Ascending aorta (tissue), 2 donors: ENCODE results near the gene BHLHE23. TPM values are rescaled to one million over a fixed set of nuclear protein-coding genes. Genes with fewer than 3 reads are reported as not detected.

Source experiments
- DNase-seq, 2 donors: peaks; one replicate each; pipeline ENCODE4 v3.0.0-alpha.2; 2019; ENCODE audit warnings: low spot score in 2 of 2
- H3K27ac ChIP-seq, 2 donors: fragments of 200-600 bp; sonication (generic); one replicate each; pipeline ENCODE4 v1.5.1; 2016 to 2017; ENCODE audit warnings: mild to moderate bottlenecking in 1 of 2
- H3K27me3 ChIP-seq: fragments of 200-600 bp; sonication (generic); one replicate; pipeline ENCODE4 v1.5.1; 2017
- H3K36me3 ChIP-seq, 2 donors: fragments of 200-600 bp; sonication (generic); one replicate each; pipeline ENCODE4 v1.5.1; 2016
- H3K4me1 ChIP-seq, 2 donors: fragments of 200-600 bp; sonication (generic); one replicate each; pipeline ENCODE4 v1.5.1; 2016 to 2017; ENCODE audit warnings: mild to moderate bottlenecking in 1 of 2
- H3K4me3 ChIP-seq, 2 donors: fragments of 200-600 bp; sonication (generic); one replicate each; pipeline ENCODE4 v1.5.1; 2016 to 2017; ENCODE audit warnings: mild to moderate bottlenecking in 1 of 2
- H3K9me3 ChIP-seq, 2 donors: fragments of 200-600 bp; sonication (generic); one replicate each; pipeline ENCODE4 v1.5.1; 2016
- intact Hi-C: fragments of 100-400 bp; cut with DNase I; formaldehyde crosslinking; loops from one replicate; pipeline ENCODE4 v1.15.1; 2023
- total RNA-seq: library from RNA; depleted of rRNA; stranded (reverse); fragments of >200 nt; gene quantifications from one replicate; pipeline ENCODE4 v1.1.0, GENCODE V29; 2016
- TF ChIP-seq, protein P1 (sequence below), 3 experiments: fragments of 200-600 bp in 2 of 3; fragments of 450-650 bp in 1 of 3; sonication (generic) in 2 of 3; IDR thresholded peaks; one replicate each; pipeline ENCODE4 v1.5.1; 2016 to 2019; ENCODE audit warnings: antibody characterized with exemption in 3 of 3, mild to moderate bottlenecking in 1 of 3, moderate library complexity in 1 of 3

BHLHE23 gene
- total RNA-seq, 1 donor from 2014 or later = not detected

DNA sequence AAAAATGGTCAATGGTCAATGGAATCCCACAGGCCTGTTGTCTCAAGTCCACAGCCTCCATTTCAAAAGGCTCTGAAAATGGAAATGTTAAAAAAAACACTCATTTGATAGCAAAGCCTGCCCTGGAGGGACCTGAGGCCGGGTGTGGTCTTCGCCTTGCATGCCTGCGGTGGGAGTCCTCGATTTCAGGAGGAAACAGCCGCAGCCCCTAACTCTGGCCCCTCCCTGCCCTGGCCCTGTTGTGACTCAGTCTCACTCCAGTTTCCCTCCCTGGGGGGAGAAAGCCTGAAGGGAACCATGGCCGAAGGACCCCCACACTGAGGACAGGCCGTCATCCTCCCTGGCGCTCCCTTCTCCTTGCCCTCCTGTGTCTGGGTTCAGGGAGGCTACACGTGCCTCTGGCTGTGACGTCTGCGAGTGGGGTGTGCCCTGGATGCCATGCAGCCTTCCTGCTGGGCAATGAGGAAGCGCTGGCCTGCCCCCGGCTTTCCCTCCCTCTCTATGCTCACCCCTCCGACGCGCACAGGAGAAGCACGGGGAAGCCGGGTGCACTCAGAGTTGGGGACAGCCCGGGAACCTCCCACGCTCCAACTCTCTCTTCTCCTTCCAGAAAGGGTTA, 9.2 kb downstream of the BHLHE23 start:
- TF ChIP-seq, protein P1, sequence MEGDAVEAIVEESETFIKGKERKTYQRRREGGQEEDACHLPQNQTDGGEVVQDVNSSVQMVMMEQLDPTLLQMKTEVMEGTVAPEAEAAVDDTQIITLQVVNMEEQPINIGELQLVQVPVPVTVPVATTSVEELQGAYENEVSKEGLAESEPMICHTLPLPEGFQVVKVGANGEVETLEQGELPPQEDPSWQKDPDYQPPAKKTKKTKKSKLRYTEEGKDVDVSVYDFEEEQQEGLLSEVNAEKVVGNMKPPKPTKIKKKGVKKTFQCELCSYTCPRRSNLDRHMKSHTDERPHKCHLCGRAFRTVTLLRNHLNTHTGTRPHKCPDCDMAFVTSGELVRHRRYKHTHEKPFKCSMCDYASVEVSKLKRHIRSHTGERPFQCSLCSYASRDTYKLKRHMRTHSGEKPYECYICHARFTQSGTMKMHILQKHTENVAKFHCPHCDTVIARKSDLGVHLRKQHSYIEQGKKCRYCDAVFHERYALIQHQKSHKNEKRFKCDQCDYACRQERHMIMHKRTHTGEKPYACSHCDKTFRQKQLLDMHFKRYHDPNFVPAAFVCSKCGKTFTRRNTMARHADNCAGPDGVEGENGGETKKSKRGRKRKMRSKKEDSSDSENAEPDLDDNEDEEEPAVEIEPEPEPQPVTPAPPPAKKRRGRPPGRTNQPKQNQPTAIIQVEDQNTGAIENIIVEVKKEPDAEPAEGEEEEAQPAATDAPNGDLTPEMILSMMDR (IDR thresholded peaks at IDR 0.05) = no peak
- H3K4me3 ChIP-seq = no peak overlapping the region
- H3K9me3 ChIP-seq = no peaks in the 10 kb centered on the region
- intact Hi-C loops = no loop called here
- no peaks in the 10 kb centered on the region for H3K4me1 ChIP-seq
- H3K27me3 ChIP-seq = no peaks in the 10 kb centered on the region
- DNase-seq = no peak
- no peaks in the 10 kb centered on the region for H3K36me3 ChIP-seq
- no peak overlapping the region for H3K27ac ChIP-seq

GRCh38 chr20:62996596-62996982, 10.2 kb downstream of the BHLHE23 start:
- Histone ChIP-seq H3K4me3 (no peak overlapping the region), H3K27ac (no peak overlapping the region), H3K36me3 (no peaks in the 10 kb centered on the region), H3K27me3 (no peaks in the 10 kb centered on the region), H3K4me1 (no peaks in the 10 kb centered on the region), H3K9me3 (no peaks in the 10 kb centered on the region)
- TF ChIP-seq, protein P1 (IDR thresholded peaks at IDR 0.05) = no peak
- DNase-seq = no peak
- intact Hi-C loops = no loop called here

DNA sequence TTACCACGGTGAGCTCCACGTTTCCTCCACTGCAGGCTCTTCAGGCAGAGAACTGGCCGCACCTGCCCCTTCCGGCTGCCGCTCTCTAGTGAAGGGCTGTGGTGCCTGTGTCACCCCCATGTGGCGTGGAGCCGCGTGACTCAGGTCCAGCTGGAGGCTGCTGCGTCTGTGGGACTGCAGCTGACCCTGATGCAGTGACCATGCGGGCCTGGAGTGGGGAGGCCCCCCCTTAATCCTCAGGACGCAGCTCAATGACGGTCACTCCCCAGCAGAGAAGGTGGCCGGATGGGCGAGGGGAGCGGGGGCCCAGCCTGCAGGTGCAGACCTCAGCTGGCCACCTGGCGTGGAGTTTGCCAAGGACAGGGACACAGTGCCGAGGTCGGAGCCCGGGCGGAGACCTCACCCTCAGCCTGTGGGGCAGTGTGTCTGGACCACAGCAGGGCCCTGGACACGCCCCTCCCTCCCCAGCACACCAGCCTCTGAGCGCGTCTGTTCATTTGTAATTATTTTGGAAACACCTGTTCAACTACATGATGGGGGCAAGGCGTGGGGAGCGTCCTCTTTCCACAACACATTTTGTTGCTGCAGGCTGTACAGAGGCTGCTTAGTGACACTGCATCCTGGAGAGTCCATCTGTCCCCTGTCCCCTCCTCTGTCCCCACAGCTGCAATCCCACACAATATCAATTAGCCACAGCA, 10.7 kb downstream of the BHLHE23 start:
- H3K27me3 ChIP-seq = no peaks in the 10 kb centered on the region
- H3K9me3 ChIP-seq = no peaks in the 10 kb centered on the region
- DNase-seq = no peak
- H3K27ac ChIP-seq = no peak overlapping the region
- H3K4me1 ChIP-seq = no peaks in the 10 kb centered on the region
- H3K4me3 ChIP-seq = no peak overlapping the region
- no peaks in the 10 kb centered on the region for H3K36me3 ChIP-seq
- TF ChIP-seq, protein P1 (IDR thresholded peaks at IDR 0.05) = no peak
- intact Hi-C loops = no loop called here

- H3K27ac ChIP-seq = no peak overlapping the region
- no peaks in the 10 kb centered on the region for H3K27me3 ChIP-seq
- no peaks in the 10 kb centered on the region for H3K36me3 ChIP-seq
- no peaks in the 10 kb centered on the region for H3K4me1 ChIP-seq
- no peak overlapping the region for H3K4me3 ChIP-seq
- TF ChIP-seq, protein P1 (IDR thresholded peaks at IDR 0.05) = no peak
- H3K9me3 ChIP-seq = no peaks in the 10 kb centered on the region
- DNase-seq = no peak
- intact Hi-C loops = no loop called here
Observed at GRCh38 chr20:62995481-62995880, 11.3 kb downstream of the BHLHE23 start.

GRCh38 chr20:62994869-62995281, 11.9 kb downstream of the BHLHE23 start:
- no peak overlapping the region for H3K27ac ChIP-seq
- H3K27me3 ChIP-seq = no peaks in the 10 kb centered on the region
- TF ChIP-seq, protein P1 (IDR thresholded peaks at IDR 0.05) = no peak
- intact Hi-C loops = no loop called here
- DNase-seq = no peak
- no peak overlapping the region for H3K4me3 ChIP-seq
- no peaks in the 10 kb centered on the region for H3K4me1 ChIP-seq
- no peaks in the 10 kb centered on the region for H3K9me3 ChIP-seq
- no peaks in the 10 kb centered on the region for H3K36me3 ChIP-seq
